GM13977 (cell line): ENCODE measurements around the gene MRAP.
A peak's percentile ranks its signal among the peaks of the same experiment; 100 is the strongest.

ENCODE experiments used
- DNase-seq: peaks from one replicate; pipeline ENCODE4 v3.0.0; 2012; ENCODE audit warnings: low spot score
- CTCF ChIP-seq: IDR thresholded peaks from 2 replicates; pipeline ENCODE4 v1.5.1; 2012; ENCODE audit warnings: mild to moderate bottlenecking, control low read depth; ENCODE audit not compliant: insufficient read depth; ENCODE audit errors: extremely low read depth, missing control alignments
- in situ Hi-C: fragments of 300-500 bp; cut with MboI; formaldehyde crosslinking; loops from one replicate; pipeline ENCODE4 v1.12.0; 2022; ENCODE audit warnings: low sequenced_read_pairs, low pct_unique_long_range_greater_than_20kb, mixed read lengths, inconsistent platforms; ENCODE audit not compliant: unreplicated experiment

Gene MRAP

GRCh38 chr21:32278518-32279376, 19.9 kb upstream of the MRAP start, which contains the start of gene MIS18A:
Gene MIS18A (minus strand): TSS chr21:32279049. CDS start chr21:32279014, 35 bp downstream.
- in situ Hi-C loops = no loop called here
- DNase-seq = peak; percentile 94
- no peak for TF ChIP-seq CTCF

GRCh38 chr21:32279377-32279680, 19.3 kb upstream of the MRAP start:
- no peak for DNase-seq
- peak; percentile 17 for TF ChIP-seq CTCF
- in situ Hi-C loops = no loop called here

GRCh38 chr21:32281531-32281930, 17.1 kb upstream of the MRAP start:
- TF ChIP-seq CTCF = no peak
- DNase-seq = no peak
- in situ Hi-C loops = no loop called here

GRCh38 chr21:32282992-32283391, 15.7 kb upstream of the MRAP start:
- DNase-seq = no peak
- in situ Hi-C loops = no loop called here
- TF ChIP-seq CTCF = no peak

GRCh38 chr21:32285476-32285875, 13.2 kb upstream of the MRAP start:
- in situ Hi-C loops = no loop called here
- TF ChIP-seq CTCF = no peak
- no peak for DNase-seq

GRCh38 chr21:32297449-32297848, 1.2 kb upstream of the MRAP start:
- in situ Hi-C loops = no loop called here
- TF ChIP-seq CTCF = no peak
- no peak for DNase-seq
